Measurements from ENCODE around the gene OR7E24.
A peak's percentile ranks its signal among the peaks of the same experiment; 100 is the strongest.
"Not testable (repeated sequence)": the region's sequence is repeated elsewhere in the genome, so short reads cannot be mapped to it uniquely, and the experiment has no call there.

OR7E24 gene

GRCh38 chr19:9250630-9251029 is at the start of gene OR7E24:
TSS of gene OR7E24 (plus strand) at chr19:9250930. CDS start at chr19:9251044, 114 bp downstream.
- DNase-seq = no peak

GRCh38 chr19:9205501-9206113 is 45.1 kb upstream of the OR7E24 start:
- DNase-seq = peak; percentile 73

DNA sequence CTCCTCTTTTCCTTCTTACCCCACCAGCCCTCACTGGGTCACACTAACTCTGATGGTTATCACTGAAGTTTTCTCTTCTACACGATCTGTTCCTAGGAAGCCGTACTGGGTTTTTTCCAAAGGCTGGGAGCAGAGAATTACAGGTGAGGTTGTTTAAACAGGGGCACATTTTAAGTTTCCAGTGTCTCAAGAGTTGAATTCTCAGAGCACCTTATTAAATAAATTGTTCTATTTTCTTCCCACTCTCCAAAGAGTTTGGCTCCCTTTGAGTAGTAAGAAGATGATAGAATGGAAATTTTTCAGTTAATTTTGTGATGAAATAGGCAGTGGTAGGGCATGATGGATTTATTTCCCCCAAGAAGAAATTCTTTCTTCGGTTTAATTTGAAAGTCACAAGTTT is 31.2 kb upstream of the OR7E24 start, which contains the start of gene OR7D4:
OR7D4 (minus strand) TSS at position 101 of the 400 bp plus-strand sequence. CDS start 4,752 bp downstream, outside the sequence.
- DNase-seq = no peak

DNA sequence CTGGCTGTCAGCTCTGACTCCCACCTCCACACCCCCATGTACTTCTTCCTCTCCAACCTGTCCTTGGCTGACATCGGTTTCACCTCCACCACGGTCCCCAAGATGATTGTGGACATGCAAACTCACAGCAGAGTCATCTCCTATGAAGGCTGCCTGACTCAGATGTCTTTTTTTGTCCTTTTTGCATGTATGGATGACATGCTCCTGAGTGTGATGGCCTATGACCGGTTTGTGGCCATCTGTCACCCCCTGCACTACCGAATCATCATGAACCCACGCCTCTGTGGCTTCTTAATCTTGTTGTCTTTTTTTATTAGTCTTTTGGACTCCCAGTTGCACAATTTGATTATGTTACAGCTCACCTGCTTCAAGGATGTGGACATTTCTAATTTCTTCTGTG is 506 bp downstream of the OR7E24 start:
- no peak for DNase-seq

GRCh38 chr19:9283485-9283884 is 32.8 kb downstream of the OR7E24 start:
- DNase-seq = not testable (repeated sequence)

DNA sequence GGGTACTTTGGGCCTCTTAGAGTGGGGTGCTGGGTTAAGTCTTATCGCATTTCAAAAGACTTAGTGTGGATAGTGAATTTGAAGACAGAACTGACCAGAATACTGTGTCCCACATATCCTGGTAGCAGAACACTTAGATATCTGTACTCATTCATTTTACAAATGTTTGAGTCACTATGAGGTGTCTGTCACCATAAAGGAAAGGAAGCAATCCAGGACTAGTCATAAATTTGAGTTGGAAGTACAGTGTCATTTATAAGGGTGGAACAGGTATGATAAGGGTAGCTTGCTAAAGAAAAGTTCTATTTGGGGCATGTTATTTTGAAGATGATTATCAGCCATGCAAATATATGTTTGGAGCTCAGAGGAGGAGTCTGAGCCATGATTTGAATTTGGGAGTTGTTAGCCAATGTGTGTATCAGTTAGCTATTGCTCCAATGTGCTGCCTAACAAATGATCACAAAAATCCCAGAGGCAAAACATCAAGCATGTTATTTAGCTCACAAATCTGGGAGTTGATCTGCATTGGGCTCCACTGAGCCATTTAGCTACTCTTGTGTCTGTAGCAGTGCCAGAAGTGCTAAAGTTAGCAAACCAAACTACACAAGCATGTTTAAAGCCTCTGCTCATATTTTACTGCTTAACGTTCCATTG is 38.6 kb downstream of the OR7E24 start:
- no peak for DNase-seq

- no peak for DNase-seq
These were observed 44.7 kb downstream of the OR7E24 start for GRCh38 chr19:9295411-9295849.

DNA sequence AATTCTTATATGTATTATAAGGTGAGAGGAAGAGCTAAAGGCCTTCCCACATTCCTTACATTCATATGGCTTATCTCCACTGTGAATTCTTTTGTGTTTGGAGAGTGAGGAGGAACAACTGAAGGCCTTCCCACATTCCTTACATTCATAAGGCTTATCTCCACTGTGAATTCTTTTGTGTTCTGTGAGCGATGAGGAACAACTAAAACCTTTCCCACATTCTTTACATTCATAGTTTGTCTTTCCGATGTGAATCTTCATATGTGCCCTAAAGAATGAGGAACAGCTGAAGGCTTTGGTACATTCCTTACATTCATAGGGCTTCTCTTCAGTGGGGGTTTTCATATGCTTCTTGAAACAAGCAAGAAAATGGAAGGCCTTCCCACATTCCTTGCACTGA is 45.6 kb downstream of the OR7E24 start:
- no peak for DNase-seq

All from DMS53 (cell line).